Adipose tissue (tissue), 3 donors: ENCODE results near the gene ANO3. TPM values are rescaled to one million over a fixed set of nuclear protein-coding genes. Genes with fewer than 3 reads are reported as not detected.
"Not testable (repeated sequence)": the region's sequence is repeated elsewhere in the genome, so short reads cannot be mapped to it uniquely, and the experiment has no call there.

Source experiments
- H3K27ac ChIP-seq: one replicate; pipeline ENCODE4 v1.5.1; 2013; ENCODE audit warnings: low read depth, low read length
- WGBS, 3 donors: extraction: QIAGEN DNeasy Blood & Tissue Kit; methylation state at CpG; one replicate each; pipeline ENCODE4 v1.1.7; 2013; 5-methylcytosine and 5-hydroxymethylcytosine counted together
- polyA plus RNA-seq, 3 donors: library from polyadenylated mRNA; stranded (reverse); fragments of 200-250 nt; gene quantifications; one replicate each; pipeline ENCODE4 v1.2.3, GENCODE V29; 2013
- donor health status: healthy with polysubstance abuse.
- donor health status: Bipolar disorder and iron deficiency.
- donor health status: healthy.

Gene ANO3
- under 1 TPM; 0.11 to 0.41 (median 0.24) TPM for polyA plus RNA-seq

GRCh38 chr11:26331911-26332571 is at the start of gene ANO3:
Gene ANO3 (plus strand): TSS chr11:26332130. CDS start chr11:26332276, 146 bp downstream.
- H3K27ac ChIP-seq = no peak within 1 kb of the TSS
- WGBS, 3 donors = 2 to 6% (median 5%) methylated on average over 36 of the region's 36 CpGs

GRCh38 chr11:26283852-26284408 is 48.0 kb upstream of the ANO3 start:
- H3K27ac ChIP-seq = no peak overlapping the region
- 58 to 67% (median 59%) methylated on average over 6 of the region's 6 CpGs for WGBS, 3 donors

- H3K27ac ChIP-seq = no peak overlapping the region
- 77 to 79% (median 78%) methylated on average over 3 of the region's 3 CpGs for WGBS, 3 donors
Observed at GRCh38 chr11:26285608-26286007, 46.3 kb upstream of the ANO3 start.

- WGBS, 3 donors = 21 to 29% (median 29%) methylated on average over 5 of the region's 5 CpGs
- H3K27ac ChIP-seq = no peak overlapping the region
Observed at GRCh38 chr11:26286472-26287066, 45.4 kb upstream of the ANO3 start.

- 74 to 83% (median 80%) methylated on average over 5 of the region's 5 CpGs for WGBS, 3 donors
- no peak overlapping the region for H3K27ac ChIP-seq
Observed at GRCh38 chr11:26287067-26287518, 44.8 kb upstream of the ANO3 start.

GRCh38 chr11:26297189-26297975 is 34.5 kb upstream of the ANO3 start:
- no peak overlapping the region for H3K27ac ChIP-seq

GRCh38 chr11:26316372-26316771 is 15.6 kb upstream of the ANO3 start:
- 22 to 54% (median 54%) methylated on average over 5 of the region's 5 CpGs for WGBS, 3 donors
- H3K27ac ChIP-seq = not testable (repeated sequence)

More at GRCh38 chr11:26297189-26297975, 34.5 kb upstream of the ANO3 start:
- 17 to 24% (median 20%) methylated on average over 4 of the region's 4 CpGs for WGBS, 3 donors

- WGBS, 3 donors = 21 to 38% (median 33%) methylated on average over 2 of the region's 2 CpGs
- no peak overlapping the region for H3K27ac ChIP-seq
Observed at GRCh38 chr11:26319906-26320305, 12.0 kb upstream of the ANO3 start.

GRCh38 chr11:26321516-26321915 is 10.4 kb upstream of the ANO3 start:
- H3K27ac ChIP-seq = no peak overlapping the region

GRCh38 chr11:26322335-26323067 is 9.4 kb upstream of the ANO3 start:
- 80 to 91% (median 87%) methylated on average over 1 of the region's 1 CpG for WGBS, 3 donors

GRCh38 chr11:26323837-26324236 is 8.1 kb upstream of the ANO3 start:
- no peak overlapping the region for H3K27ac ChIP-seq

More at GRCh38 chr11:26322335-26323067, 9.4 kb upstream of the ANO3 start:
- H3K27ac ChIP-seq = no peak overlapping the region

GRCh38 chr11:26324270-26324669 is 7.7 kb upstream of the ANO3 start:
- H3K27ac ChIP-seq = no peak overlapping the region
- 48 to 81% (median 72%) methylated on average over 2 of the region's 2 CpGs for WGBS, 3 donors

GRCh38 chr11:26326793-26327400 is 5.0 kb upstream of the ANO3 start:
- no peak overlapping the region for H3K27ac ChIP-seq
- 69 to 89% (median 88%) methylated on average over 4 of the region's 4 CpGs for WGBS, 3 donors

- WGBS, 3 donors = 47 to 53% (median 50%) methylated on average over 2 of the region's 2 CpGs
- H3K27ac ChIP-seq = no peak overlapping the region
Observed at GRCh38 chr11:26329206-26329605, 2.7 kb upstream of the ANO3 start.

GRCh38 chr11:26330262-26330661 is 1.7 kb upstream of the ANO3 start:
- WGBS, 3 donors = 74 to 88% (median 87%) methylated on average over 4 of the region's 4 CpGs
- no peak overlapping the region for H3K27ac ChIP-seq

GRCh38 chr11:26332572-26332915 is 614 bp downstream of the ANO3 start:
- 30 to 45% (median 37%) methylated on average over 5 of the region's 5 CpGs for WGBS, 3 donors
- H3K27ac ChIP-seq = no peak overlapping the region

- WGBS, 3 donors = 42 to 59% (median 45%) methylated on average over 3 of the region's 3 CpGs
- H3K27ac ChIP-seq = no peak overlapping the region
Observed at GRCh38 chr11:26333906-26334305, 2.0 kb downstream of the ANO3 start.

- H3K27ac ChIP-seq = no peak overlapping the region
Observed at GRCh38 chr11:26335903-26336302, 4.0 kb downstream of the ANO3 start.
